CD4-positive, alpha-beta T cell (primary cell): ENCODE results near the gene PAPPA. TPM values are rescaled to one million over a fixed set of nuclear protein-coding genes. Genes with fewer than 3 reads are reported as not detected.

Experiments used
- ATAC-seq: fragments of 200-7000 bp; cut with Tn5 transposase; one replicate; pipeline ENCODE4 v1.10.0; 2022; ENCODE audit warnings: mild to moderate bottlenecking; ENCODE audit not compliant: poor library complexity
- CTCF ChIA-PET: fragments of 350-600 bp; sonication (Branson Sonifier 250); formaldehyde crosslinking; loops from one replicate; lab custom pipeline; 2021; ENCODE audit warnings: antibody characterized with exemption, inconsistent platforms; lab: Charles Lee
- POLR2A ChIA-PET: fragments of 350-600 bp; sonication (Branson Sonifier 250); formaldehyde crosslinking; loops from one replicate; lab custom pipeline; 2021; ENCODE audit warnings: antibody characterized with exemption, inconsistent platforms; lab: Charles Lee
- DNase-seq, 14 experiments: peaks; one replicate each; pipeline ENCODE4 v3.0.0-alpha.2; 2013 to 2020; ENCODE audit warnings: mixed read lengths in 2 of 14
- H3K27ac ChIP-seq, 2 donors: one replicate each; pipeline versions ENCODE4 v1.5.1 to v1.7.0; 2013; ENCODE audit warnings: low read length in 2 of 2, low read depth in 1 of 2, mild to moderate bottlenecking in 1 of 2
- H3K27me3 ChIP-seq, 2 experiments: 1 replicate in 1 of 2; 2 replicates in 1 of 2; pipeline versions ENCODE4 v1.6.1 to v1.7.0; 2013; ENCODE audit warnings: low read length in 2 of 2, control low read depth in 1 of 2, mild to moderate bottlenecking in 1 of 2, moderate library complexity in 1 of 2; ENCODE audit not compliant: insufficient read depth in 2 of 2, control insufficient read depth in 1 of 2
- H3K36me3 ChIP-seq: one replicate; pipeline ENCODE4 v1.6.1; 2013; ENCODE audit warnings: low read length, control low read depth; ENCODE audit not compliant: insufficient read depth
- H3K4me1 ChIP-seq: one replicate; pipeline ENCODE4 v1.6.1; 2013; ENCODE audit warnings: low read length, control low read depth; ENCODE audit not compliant: insufficient read depth
- H3K4me3 ChIP-seq: one replicate; pipeline ENCODE4 v1.5.1; 2013; ENCODE audit warnings: mild to moderate bottlenecking, low read length, moderate library complexity
- H3K9me3 ChIP-seq, 2 experiments: 1 replicate in 1 of 2; 2 replicates in 1 of 2; pipeline versions ENCODE4 v1.6.1 to v1.7.0; 2013; ENCODE audit warnings: low read length in 2 of 2, mild to moderate bottlenecking in 2 of 2, control low read depth in 1 of 2, moderate library complexity in 1 of 2; ENCODE audit not compliant: control insufficient read depth in 1 of 2, insufficient read depth in 1 of 2
- H3K27ac Mint-ChIP-seq: one replicate; pipeline ENCODE4 v1.8.0; 2020; ENCODE audit warnings: mixed read lengths
- H3K27me3 Mint-ChIP-seq: one replicate; pipeline ENCODE4 v1.8.0; 2021; ENCODE audit warnings: mixed read lengths
- H3K36me3 Mint-ChIP-seq: one replicate; pipeline ENCODE4 v1.8.0; 2021; ENCODE audit warnings: low read depth, mixed read lengths
- H3K4me1 Mint-ChIP-seq: one replicate; pipeline ENCODE4 v1.8.0; 2021; ENCODE audit warnings: low read depth, mixed read lengths
- H3K4me3 Mint-ChIP-seq: one replicate; pipeline ENCODE4 v1.8.0; 2020; ENCODE audit warnings: mild to moderate bottlenecking, mixed read lengths
- H3K9me3 Mint-ChIP-seq: one replicate; pipeline ENCODE4 v1.8.0; 2020; ENCODE audit warnings: mixed read lengths
- intact Hi-C, 2 experiments: fragments of 100-400 bp; cut with DNase I in 1 of 2; cut with micrococcal nuclease in 1 of 2; formaldehyde crosslinking; loops; one replicate each; pipeline versions ENCODE4 v1.15.1 to v1.9.0; 2023 to 2025; cut with DNase I, micrococcal nuclease
- total RNA-seq, 174 experiments: library from RNA in 2 of 174; stranded (reverse) in 2 of 174; gene quantifications; one replicate each; pipeline ENCODE4 v1.2.3 and lab custom pipeline; 2021 to 2026
- TF ChIP-seq, protein P1 (sequence below): fragments of 200-600 bp; IDR thresholded peaks from one replicate; pipeline ENCODE4 v1.8.0; 2022; ENCODE audit warnings: antibody characterized with exemption, mild to moderate bottlenecking

Gene PAPPA
- total RNA-seq, 2 experiments from 2014 or later = 0.03 TPM; not detected in 1

DNA sequence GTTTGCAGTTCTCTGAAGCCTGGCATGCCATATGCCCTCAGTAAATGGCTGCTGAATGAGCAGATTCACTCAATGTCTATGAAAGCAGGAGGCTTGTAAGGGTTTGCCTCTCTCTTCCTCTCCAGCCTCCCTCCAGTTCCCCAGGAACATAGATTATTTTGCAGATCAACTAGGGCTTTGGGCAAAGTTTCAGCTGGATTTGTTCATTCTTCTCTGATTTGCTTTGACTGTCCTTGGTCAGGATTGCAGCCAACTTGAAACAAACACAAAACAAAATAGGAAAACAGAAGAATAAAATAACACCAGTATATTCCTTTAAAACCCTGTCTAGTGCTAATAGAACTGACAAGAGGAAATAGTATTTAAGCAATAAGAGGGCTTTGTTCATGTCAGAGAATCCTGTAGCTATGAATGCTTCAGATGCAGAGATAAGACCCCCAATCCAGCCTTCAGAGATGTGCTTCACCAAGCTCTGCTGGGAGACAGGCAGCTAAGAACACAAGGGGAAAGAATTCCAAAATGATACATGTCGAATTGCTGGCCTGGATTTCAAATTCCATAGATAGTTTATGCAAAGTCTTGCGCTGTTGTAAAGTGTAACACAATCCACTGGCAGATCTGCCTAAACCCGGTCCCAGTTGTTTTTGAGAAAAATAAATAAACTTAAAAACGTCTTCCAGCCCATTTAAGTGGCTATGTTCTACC is 174.3 kb downstream of the PAPPA start:
- no peak overlapping the region for H3K27ac Mint-ChIP-seq
- H3K36me3 Mint-ChIP-seq = no peaks in the 10 kb centered on the region
- H3K27me3 Mint-ChIP-seq = peaks cover 8% of the 10 kb centered on the region
- POLR2A ChIA-PET = no interaction called here
- H3K9me3 ChIP-seq = no peaks in the 10 kb centered on the region
- no peak overlapping the region for H3K4me3 ChIP-seq
- ATAC-seq (no peak), DNase-seq (no peak)
- TF ChIP-seq, protein P1, sequence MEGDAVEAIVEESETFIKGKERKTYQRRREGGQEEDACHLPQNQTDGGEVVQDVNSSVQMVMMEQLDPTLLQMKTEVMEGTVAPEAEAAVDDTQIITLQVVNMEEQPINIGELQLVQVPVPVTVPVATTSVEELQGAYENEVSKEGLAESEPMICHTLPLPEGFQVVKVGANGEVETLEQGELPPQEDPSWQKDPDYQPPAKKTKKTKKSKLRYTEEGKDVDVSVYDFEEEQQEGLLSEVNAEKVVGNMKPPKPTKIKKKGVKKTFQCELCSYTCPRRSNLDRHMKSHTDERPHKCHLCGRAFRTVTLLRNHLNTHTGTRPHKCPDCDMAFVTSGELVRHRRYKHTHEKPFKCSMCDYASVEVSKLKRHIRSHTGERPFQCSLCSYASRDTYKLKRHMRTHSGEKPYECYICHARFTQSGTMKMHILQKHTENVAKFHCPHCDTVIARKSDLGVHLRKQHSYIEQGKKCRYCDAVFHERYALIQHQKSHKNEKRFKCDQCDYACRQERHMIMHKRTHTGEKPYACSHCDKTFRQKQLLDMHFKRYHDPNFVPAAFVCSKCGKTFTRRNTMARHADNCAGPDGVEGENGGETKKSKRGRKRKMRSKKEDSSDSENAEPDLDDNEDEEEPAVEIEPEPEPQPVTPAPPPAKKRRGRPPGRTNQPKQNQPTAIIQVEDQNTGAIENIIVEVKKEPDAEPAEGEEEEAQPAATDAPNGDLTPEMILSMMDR = no peak
- H3K27ac ChIP-seq = no peak overlapping the region
- H3K4me1 ChIP-seq = no peaks in the 10 kb centered on the region
- intact Hi-C loops = loop anchor here in 1 of 2 experiments (10.0 kb wide), 1 partner anchor 273 kb away; no protein-coding TSS in a partner anchor
- CTCF ChIA-PET = no interaction called here
- peaks cover 0 to 2% of the 10 kb centered on the region in 2 experiments for H3K27me3 ChIP-seq
- no peaks in the 10 kb centered on the region for H3K4me1 Mint-ChIP-seq
- no peak overlapping the region for H3K4me3 Mint-ChIP-seq
- no peaks in the 10 kb centered on the region for H3K36me3 ChIP-seq
- peaks cover 2% of the 10 kb centered on the region for H3K9me3 Mint-ChIP-seq

DNA sequence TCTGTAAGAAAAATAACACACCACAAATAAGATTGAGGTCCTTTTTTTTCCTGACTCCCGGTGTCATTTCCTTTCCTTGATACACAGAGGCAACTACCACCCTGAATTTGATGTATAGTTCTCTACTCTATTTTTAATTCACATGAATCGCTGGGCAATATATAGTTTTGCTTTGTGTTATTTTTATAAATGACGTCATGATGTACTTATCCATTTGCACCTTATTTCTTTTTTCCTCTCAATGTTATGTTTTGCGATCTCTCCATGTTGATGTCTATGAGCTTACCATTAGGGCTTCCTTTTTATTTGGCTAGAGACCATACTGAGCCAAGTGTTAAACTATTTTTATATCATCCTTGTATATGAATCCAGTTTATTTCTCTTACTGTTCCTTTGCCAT is 175.9 kb downstream of the PAPPA start:
- no peak for ATAC-seq
- ChIA-PET POLR2A (no interaction called here), CTCF (no interaction called here)
- intact Hi-C loops = loop anchor here in 1 of 2 experiments (10.0 kb wide), 1 partner anchor 275 kb away; no protein-coding TSS in a partner anchor
- Histone ChIP-seq H3K36me3 (no peaks in the 10 kb centered on the region), H3K27me3 (peaks cover 0 to 7% of the 10 kb centered on the region in 2 experiments), H3K27ac (no peak overlapping the region), H3K9me3 (peaks cover 0 to 3% of the 10 kb centered on the region in 2 experiments), H3K4me1 (no peaks in the 10 kb centered on the region), H3K4me3 (no peak overlapping the region)
- H3K27ac Mint-ChIP-seq = no peak overlapping the region
- no peaks in the 10 kb centered on the region for H3K36me3 Mint-ChIP-seq
- peaks cover 2% of the 10 kb centered on the region for H3K9me3 Mint-ChIP-seq
- H3K4me1 Mint-ChIP-seq = no peaks in the 10 kb centered on the region
- peaks cover 14% of the 10 kb centered on the region for H3K27me3 Mint-ChIP-seq
- TF ChIP-seq, protein P1 = no peak
- no peak overlapping the region for H3K4me3 Mint-ChIP-seq
- no peak for DNase-seq

DNA sequence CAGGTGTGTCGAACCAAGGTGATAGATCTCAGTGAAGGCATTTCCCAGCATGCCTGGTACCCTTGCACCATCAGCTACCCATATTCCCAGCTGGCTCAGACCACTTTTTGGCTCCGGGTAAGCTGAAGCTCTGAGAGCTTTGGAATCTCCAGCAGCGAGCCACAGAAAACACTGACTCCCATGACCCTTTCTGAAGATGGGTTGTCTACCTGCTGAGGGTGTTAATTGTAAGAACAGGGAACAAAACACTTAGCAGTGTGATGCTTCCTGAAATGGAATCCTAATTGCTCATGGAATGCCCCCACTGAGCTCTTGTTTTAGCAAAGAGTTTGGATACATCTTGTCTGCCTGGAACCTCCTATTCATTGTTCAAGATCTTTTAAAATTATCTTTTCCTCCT is 177.7 kb downstream of the PAPPA start:
- Mint-ChIP-seq H3K4me3 (no peak overlapping the region), H3K9me3 (peaks cover 2% of the 10 kb centered on the region), H3K36me3 (no peaks in the 10 kb centered on the region), H3K4me1 (no peaks in the 10 kb centered on the region), H3K27me3 (peaks cover 18% of the 10 kb centered on the region), H3K27ac (no peak overlapping the region)
- DNase-seq = no peak
- ChIA-PET POLR2A (no interaction called here), CTCF (no interaction called here)
- peaks cover 2 to 7% of the 10 kb centered on the region in 2 experiments for H3K27me3 ChIP-seq
- no peaks in the 10 kb centered on the region for H3K4me1 ChIP-seq
- TF ChIP-seq, protein P1 = no peak
- intact Hi-C loops = no loop called here
- no peaks in the 10 kb centered on the region for H3K36me3 ChIP-seq
- H3K4me3 ChIP-seq = no peak overlapping the region
- peaks cover 0 to 9% of the 10 kb centered on the region in 2 experiments for H3K9me3 ChIP-seq
- H3K27ac ChIP-seq = no peak overlapping the region
- no peak for ATAC-seq
